Measurements from ENCODE around the gene METTL8.
"Not testable (repeated sequence)": the region's sequence is repeated elsewhere in the genome, so short reads cannot be mapped to it uniquely, and the experiment has no call there.

METTL8 gene

DNA sequence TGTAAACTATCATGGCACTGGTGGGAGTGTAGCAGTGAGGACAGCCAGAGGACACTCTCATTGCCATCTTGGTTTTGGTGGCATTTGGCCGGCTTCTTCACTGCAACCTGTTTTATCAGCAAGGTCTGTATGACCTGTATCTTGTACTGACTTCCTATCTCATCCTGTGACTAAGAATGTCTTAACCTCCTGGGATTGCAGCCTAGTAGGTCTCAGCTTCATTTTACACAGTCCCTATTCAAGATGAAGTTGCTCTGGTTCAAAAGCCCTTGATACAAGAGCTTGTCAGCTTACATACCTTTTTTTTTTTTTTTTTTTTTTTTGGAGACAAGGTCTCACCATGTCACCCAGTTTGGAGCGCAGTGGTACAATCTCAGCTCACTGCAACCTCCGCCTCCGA is 110.9 kb downstream of the METTL8 start:
- Mint-ChIP-seq H3K27me3 (no peaks in the 10 kb centered on the region), H3K4me1 (peaks cover 85% of the 10 kb centered on the region), H3K9me3 (no peaks in the 10 kb centered on the region), H3K36me3 (peaks cover 33% of the 10 kb centered on the region), H3K4me3 (peak overlapping the region; percentile 79), H3K27ac (peak overlapping the region; percentile 93)
- no peak for ATAC-seq

DNA sequence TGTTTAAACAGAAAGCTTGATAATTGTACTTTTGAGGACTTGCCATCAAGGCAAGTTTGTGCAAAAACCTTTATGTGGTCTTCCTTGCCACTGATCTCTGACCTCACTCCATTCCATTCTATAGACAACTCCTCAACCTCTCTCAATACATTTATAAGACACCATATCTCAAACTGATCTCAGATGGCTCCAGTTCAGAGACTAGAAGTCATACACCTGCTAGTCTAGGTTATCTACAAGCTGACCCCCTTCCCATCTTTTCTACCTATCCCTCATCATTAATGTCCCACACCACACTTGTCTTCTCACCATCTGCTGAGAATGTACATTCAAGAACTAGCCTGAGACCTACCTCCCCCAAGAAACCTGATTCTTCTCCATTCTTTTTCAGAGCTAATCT is 113.1 kb downstream of the METTL8 start:
- Mint-ChIP-seq H3K36me3 (peaks cover 21% of the 10 kb centered on the region), H3K4me3 (peak overlapping the region; percentile 53), H3K27ac (peak overlapping the region; percentile 93), H3K4me1 (peaks cover 87% of the 10 kb centered on the region), H3K9me3 (no peaks in the 10 kb centered on the region), H3K27me3 (no peaks in the 10 kb centered on the region)
- no peak for ATAC-seq

DNA sequence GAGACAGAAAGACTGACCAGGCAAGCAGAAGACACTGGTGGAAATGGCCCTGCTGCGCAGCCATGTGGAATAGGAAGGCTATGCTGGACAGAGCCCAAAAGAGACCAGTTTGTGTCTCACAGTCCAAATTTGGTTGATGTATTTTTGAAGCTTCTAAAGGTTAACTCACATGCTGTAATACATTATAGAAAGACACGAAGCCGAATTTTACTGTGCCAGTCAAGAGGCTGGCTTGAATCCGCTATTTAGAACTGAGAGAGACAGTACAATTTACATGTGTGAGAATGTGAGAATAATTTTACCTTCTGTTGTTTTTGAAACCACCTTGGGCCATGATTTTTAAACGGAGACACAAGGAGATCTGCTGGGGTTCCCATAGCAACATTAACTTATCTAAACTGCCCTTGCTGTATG is 113.6 kb downstream of the METTL8 start:
- peak overlapping the region; percentile 62 for H3K4me3 Mint-ChIP-seq
- ATAC-seq: no peak
- H3K4me1 Mint-ChIP-seq: peaks cover 85% of the 10 kb centered on the region
- H3K27me3 Mint-ChIP-seq: no peaks in the 10 kb centered on the region
- H3K27ac Mint-ChIP-seq: peak overlapping the region; percentile 93
- peaks cover 22% of the 10 kb centered on the region for H3K36me3 Mint-ChIP-seq
- no peaks in the 10 kb centered on the region for H3K9me3 Mint-ChIP-seq

DNA sequence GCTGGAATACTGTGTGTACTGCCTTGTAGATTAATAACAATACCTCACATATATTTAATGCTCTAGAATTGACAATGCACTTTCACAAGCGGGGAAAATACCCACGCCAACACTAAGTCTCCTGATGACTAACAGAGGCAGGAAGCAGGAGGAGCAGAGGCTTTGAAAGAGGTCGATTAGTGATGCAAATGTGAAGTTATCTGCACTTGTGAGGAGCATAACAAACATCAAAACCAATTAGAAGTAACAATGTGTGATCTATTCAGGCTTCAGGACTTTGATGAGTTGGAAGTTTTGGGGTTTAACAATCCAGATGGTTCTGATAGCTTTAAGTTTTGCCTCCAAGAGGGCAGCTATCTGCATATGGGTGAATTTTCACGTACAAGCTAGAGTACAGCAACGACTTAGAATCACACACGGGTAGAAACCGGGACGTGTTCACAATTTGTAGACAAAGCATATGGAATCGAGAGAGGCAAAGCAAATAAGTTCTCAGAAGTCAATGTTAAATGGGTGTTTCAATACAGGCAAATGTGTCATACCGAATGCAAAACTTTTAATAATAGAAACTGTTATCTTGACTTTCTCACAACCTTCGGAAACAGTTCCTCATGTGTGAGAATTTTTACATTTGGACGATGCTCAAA is 114.5 kb downstream of the METTL8 start:
- no peaks in the 10 kb centered on the region for H3K27me3 Mint-ChIP-seq
- H3K36me3 Mint-ChIP-seq: peaks cover 29% of the 10 kb centered on the region
- H3K9me3 Mint-ChIP-seq: no peaks in the 10 kb centered on the region
- ATAC-seq: peak; percentile 83
- peaks cover 82% of the 10 kb centered on the region for H3K4me1 Mint-ChIP-seq
- peak overlapping the region; percentile 62 for H3K4me3 Mint-ChIP-seq
- H3K27ac Mint-ChIP-seq: peak overlapping the region; percentile 93

DNA sequence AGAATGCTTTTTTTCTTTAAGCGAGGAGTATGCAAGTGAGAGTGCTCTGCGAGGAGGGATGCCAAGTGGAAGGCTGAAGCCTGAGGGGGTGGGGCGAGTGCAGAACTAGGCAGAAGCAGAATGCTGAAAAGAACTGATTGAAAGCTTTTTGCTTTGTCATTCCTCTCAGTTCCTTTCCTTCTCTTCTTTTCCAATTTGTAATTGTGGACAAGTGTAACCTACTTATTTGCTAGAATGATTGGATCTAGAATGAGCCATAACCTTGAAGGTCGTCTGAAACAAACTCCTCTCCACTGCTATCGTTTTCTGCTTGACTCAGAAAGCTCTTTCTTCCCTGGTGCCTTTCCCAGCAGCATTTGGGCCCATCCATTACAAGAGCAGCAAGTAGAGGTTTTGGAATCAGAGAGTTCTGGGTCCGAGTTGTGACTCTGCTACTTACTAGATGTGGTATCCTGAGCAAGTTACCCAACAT is 115.3 kb downstream of the METTL8 start:
- peak overlapping the region; percentile 93 for H3K27ac Mint-ChIP-seq
- H3K36me3 Mint-ChIP-seq: peaks cover 27% of the 10 kb centered on the region
- no peaks in the 10 kb centered on the region for H3K27me3 Mint-ChIP-seq
- no peaks in the 10 kb centered on the region for H3K9me3 Mint-ChIP-seq
- H3K4me1 Mint-ChIP-seq: peaks cover 74% of the 10 kb centered on the region
- peak overlapping the region; percentile 62 for H3K4me3 Mint-ChIP-seq
- ATAC-seq: no peak

DNA sequence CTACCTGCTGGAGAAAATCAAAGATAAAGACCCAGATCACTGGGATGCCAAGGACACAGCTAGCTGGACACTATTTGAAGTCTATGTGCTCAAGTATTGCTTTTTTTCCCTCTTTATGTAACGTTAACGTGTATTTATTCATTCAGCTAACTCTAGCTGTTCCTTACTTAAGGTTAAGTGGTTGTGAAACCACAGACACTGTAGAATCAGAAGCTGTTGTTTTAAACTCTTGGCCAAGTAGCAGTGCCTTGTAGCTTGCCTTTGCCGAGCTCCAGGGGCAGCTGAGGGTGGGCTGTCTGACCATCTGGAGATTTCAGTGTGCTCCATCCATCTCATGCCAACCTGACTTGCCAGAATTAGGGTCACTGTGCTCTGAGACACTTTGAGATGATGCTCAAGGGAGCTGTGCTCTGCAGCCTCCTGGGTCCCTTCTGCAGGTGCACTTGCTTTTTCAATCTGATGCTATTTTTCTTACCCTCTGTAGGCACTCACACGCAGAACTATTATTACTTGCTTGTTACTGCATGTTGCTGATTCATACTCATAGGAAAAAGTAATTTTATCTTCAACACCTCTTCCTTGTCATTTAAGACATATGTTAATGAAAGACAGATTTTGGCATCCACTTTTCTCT is 116.2 kb downstream of the METTL8 start:
- Mint-ChIP-seq H3K36me3 (peaks cover 20% of the 10 kb centered on the region), H3K4me1 (peaks cover 66% of the 10 kb centered on the region), H3K27ac (peak overlapping the region; percentile 93), H3K9me3 (no peaks in the 10 kb centered on the region), H3K4me3 (peak overlapping the region; percentile 17), H3K27me3 (no peaks in the 10 kb centered on the region)
- ATAC-seq: peak; percentile 86

DNA sequence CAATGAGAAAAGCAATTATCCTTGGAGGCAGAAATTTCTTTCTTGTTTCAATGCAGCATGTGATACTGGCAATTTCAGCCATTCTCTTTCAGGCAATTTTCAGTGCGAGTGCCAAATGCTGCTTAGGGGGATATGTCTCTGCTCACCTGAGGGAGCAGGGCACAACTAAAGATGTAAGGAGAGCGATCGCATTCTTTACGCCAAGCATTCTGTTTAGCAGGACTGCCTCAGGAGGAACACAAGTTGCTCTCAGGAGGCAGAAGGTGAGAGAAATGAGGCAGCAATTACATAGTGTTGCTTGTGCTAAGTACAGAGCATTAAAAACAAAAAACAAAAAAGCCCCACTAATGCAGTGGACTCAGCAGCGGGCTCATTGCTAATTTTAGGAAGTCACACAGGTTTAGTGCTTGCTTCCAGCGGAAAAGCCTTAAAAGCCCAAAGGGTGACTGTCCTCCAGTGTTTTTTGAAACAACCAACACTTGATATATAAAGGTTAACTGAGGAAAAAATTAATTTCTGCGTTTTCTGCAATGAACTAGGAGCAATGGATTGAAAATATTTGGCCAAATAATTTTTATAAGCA is 116.9 kb downstream of the METTL8 start:
- H3K9me3 Mint-ChIP-seq: no peaks in the 10 kb centered on the region
- peak overlapping the region; percentile 93 for H3K27ac Mint-ChIP-seq
- ATAC-seq: no peak
- peaks cover 23% of the 10 kb centered on the region for H3K36me3 Mint-ChIP-seq
- H3K4me1 Mint-ChIP-seq: peaks cover 66% of the 10 kb centered on the region
- no peaks in the 10 kb centered on the region for H3K27me3 Mint-ChIP-seq
- H3K4me3 Mint-ChIP-seq: no peak overlapping the region

DNA sequence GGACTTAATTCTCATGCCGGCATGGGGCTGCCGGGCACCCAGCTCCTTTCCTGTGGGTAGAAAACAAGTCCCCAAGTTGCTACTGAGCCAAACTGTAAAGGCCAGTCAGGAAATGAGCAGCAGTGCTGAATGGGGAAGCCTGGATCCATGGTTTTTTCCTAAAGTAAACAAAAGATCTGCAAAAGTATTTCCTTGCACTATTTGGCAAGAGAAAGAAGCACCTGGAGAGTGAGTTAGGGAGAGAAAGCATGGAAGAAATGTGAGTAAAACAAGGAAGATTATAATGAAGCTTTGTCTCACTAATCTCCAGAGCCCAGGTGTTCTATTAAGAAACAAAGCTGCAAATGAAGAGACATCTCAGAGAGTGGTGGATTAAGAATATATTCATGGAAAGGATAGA is 117.6 kb downstream of the METTL8 start:
- ATAC-seq: no peak
- H3K27me3 Mint-ChIP-seq: no peaks in the 10 kb centered on the region
- H3K9me3 Mint-ChIP-seq: peaks cover 3% of the 10 kb centered on the region
- H3K36me3 Mint-ChIP-seq: peaks cover 24% of the 10 kb centered on the region
- H3K4me3 Mint-ChIP-seq: no peak overlapping the region
- peaks cover 61% of the 10 kb centered on the region for H3K4me1 Mint-ChIP-seq
- H3K27ac Mint-ChIP-seq: peak overlapping the region; percentile 93

DNA sequence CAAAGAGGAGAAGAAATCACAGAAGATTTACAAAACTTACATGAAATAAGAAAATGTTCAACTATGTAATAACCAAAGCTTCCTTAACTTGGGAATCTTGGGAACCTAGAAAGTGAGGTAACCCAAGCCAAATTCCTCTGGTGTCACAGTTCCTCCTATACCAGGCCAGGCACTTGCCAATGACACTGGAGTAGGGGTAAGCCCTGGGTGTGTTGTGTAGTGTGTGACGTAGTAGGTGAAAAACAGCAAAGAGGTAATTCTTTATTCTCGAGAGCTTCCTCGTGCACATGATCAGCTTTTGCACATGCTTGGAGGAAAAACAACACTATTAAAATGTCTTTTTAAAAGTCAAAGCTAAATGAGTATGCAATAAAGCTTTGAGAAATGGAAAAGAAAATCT is 118.0 kb downstream of the METTL8 start:
- peaks cover 56% of the 10 kb centered on the region for H3K4me1 Mint-ChIP-seq
- H3K27me3 Mint-ChIP-seq: no peaks in the 10 kb centered on the region
- peaks cover 5% of the 10 kb centered on the region for H3K9me3 Mint-ChIP-seq
- no peak for ATAC-seq
- no peak overlapping the region for H3K4me3 Mint-ChIP-seq
- peak overlapping the region; percentile 93 for H3K27ac Mint-ChIP-seq
- H3K36me3 Mint-ChIP-seq: peaks cover 24% of the 10 kb centered on the region

DNA sequence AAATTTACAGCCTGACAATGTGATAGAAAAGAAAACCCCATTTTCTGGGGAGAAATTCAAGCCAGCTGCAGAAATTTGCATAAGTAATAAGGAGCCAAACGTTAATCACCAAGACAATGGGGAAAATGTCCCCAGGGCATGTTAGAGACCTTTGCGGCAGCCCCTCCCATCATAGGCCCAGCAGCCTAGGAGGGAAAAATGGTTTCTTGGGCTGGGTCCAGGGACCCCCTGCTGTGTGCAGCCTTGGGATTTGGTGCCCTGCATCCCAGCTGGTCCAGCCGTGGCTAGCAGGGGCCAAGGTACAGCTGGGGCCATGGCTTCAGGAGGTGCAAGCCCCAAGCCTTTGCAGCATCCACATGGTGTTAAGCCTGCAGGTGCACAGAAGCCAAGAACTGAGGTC is 121.6 kb downstream of the METTL8 start:
- H3K27me3 Mint-ChIP-seq, H3K9me3 Mint-ChIP-seq, H3K27ac Mint-ChIP-seq, ATAC-seq, H3K4me3 Mint-ChIP-seq: not testable (repeated sequence)
- Mint-ChIP-seq H3K36me3 (peaks cover 25% of the 10 kb centered on the region), H3K4me1 (peaks cover 33% of the 10 kb centered on the region)

DNA sequence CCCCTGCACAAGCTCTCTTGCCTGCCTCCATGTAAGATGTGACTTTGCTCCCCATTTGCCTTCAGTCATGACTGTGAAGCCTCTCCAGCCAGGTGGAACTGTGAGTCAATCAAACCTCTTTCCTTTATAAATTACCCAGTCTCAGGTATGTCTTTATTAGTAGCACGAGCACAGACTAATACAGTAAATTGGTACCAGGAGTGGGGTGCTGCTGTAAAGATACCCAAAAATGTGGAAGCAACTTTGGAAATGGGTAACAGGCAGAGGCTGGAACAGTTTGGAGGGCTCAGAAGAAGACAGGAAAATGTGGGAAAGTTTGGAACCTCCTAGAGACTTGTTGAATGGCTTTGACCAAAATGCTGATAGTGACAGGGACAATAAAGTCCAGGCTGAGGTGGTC is 122.2 kb downstream of the METTL8 start:
- not testable (repeated sequence) for H3K27ac Mint-ChIP-seq

DNA sequence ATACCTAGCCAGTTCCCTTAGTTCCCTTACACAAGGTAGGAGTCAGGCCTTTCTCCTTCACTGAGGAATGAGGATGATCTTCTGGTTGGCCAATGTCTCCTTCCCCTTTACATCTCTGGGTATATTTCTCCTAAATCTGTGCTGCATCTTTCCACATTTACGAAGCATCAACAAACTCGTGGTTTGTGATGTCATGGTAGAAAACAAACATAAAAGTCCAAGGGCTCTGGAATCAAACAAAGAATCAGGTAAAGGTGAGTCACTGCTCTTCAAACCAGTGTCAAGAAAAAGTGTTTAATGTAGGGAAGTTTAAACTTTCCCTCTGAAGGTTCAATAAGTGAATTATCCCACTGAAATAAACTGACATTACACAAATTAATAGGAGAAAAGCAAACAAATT is 122.9 kb downstream of the METTL8 start:
- H3K4me3 Mint-ChIP-seq: no peak overlapping the region
- peaks cover 25% of the 10 kb centered on the region for H3K36me3 Mint-ChIP-seq
- H3K27ac Mint-ChIP-seq: peak overlapping the region; percentile 1
- H3K27me3 Mint-ChIP-seq: no peaks in the 10 kb centered on the region
- H3K9me3 Mint-ChIP-seq: peaks cover 7% of the 10 kb centered on the region
- peaks cover 21% of the 10 kb centered on the region for H3K4me1 Mint-ChIP-seq
- no peak for ATAC-seq

More for the DNA sequence above, 122.2 kb downstream of the METTL8 start:
- H3K9me3 Mint-ChIP-seq, ATAC-seq, H3K27me3 Mint-ChIP-seq, H3K4me3 Mint-ChIP-seq: not testable (repeated sequence)
- Mint-ChIP-seq H3K36me3 (peaks cover 25% of the 10 kb centered on the region), H3K4me1 (peaks cover 28% of the 10 kb centered on the region)

DNA sequence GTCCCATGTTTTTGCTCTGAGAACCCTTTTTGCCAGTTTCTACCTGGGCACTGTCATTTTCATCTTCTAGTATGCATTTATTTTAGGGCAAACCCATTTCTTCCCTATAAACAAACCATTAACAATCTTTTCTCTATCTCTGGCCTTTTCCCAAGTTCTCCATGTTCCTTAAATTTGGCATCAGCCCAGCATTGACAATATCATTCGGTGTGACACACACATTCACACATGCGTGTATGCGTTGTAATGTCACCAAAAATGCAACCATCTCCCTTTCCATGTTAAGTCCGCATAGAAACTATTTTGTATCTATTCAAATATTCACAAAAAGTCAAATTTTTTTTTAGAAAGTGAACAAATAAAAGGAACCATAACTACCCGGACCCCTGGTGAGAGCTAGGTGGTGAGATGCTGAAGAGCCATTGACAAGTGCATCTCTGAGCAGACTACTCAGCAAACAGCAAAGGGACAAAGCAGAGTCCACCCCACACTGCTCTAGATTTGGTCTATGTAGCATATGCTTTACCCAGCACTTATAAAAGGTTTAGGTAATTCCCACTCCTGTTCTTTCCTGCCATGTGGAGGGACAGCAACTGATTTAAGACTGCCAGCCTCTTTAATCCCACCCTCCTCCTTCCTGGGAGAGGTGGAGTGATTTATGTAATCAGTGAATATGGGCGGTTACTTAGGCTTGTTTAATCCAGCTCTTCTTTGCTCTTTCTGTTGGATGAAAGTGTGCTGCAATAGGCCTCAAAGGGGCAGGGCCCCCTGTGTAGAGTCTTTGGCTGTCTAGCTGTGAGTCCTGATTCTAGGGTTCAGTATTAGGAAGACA is 124.1 kb downstream of the METTL8 start:
- Mint-ChIP-seq H3K36me3 (peaks cover 18% of the 10 kb centered on the region), H3K9me3 (peaks cover 7% of the 10 kb centered on the region), H3K4me3 (no peak overlapping the region), H3K27ac (peak overlapping the region; percentile 1), H3K27me3 (no peaks in the 10 kb centered on the region), H3K4me1 (peaks cover 15% of the 10 kb centered on the region)
- no peak for ATAC-seq

DNA sequence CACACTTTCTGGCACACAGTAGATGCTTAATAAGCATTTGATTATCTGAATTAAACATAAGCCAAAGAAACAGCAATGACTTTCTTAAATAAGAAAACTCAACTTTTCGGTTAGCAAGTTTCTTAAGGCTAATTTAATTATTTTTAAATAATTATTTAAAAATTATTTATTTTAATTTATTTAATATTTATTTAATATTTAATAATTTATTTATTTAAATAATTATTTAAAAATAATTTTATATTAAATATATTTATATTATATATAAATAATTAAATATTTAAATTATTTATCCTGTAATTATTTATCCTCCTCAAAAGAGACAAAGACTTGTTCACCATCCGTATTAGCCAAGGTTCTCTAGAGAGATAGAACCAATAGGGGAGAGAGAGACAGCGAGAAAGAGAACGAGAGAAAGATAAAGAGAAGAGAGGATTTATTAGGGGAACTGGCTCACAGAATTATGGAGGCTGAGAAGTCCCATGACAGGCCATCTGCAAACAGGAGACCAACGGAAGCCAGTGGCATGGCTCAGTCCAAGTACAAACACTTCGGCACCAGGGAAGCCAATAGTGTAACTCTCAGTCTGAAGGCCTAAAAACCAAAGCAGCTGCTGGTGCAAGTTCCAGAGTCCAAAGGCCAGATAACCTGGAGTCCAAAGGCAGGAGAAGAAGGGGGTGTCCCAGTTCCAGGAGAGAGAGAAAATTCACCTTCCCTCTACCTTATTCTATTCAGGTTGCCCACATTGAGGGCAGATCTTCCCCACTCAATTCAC is 125.3 kb downstream of the METTL8 start:
- H3K9me3 Mint-ChIP-seq: peaks cover 10% of the 10 kb centered on the region
- no peak overlapping the region for H3K4me3 Mint-ChIP-seq
- peak overlapping the region; percentile 51 for H3K27ac Mint-ChIP-seq
- no peak for ATAC-seq
- peaks cover 20% of the 10 kb centered on the region for H3K4me1 Mint-ChIP-seq
- H3K27me3 Mint-ChIP-seq: no peaks in the 10 kb centered on the region
- peaks cover 17% of the 10 kb centered on the region for H3K36me3 Mint-ChIP-seq

Measured in stimulated activated memory B cell treated with anti-CD40 and anti-IgM and Interleukin-4, amounts not matched to agents 10 μg/mL and 1 μg/mL and 100 μg/mL, for 72 hours (primary cell).